GM10266 (cell line): ENCODE data around the gene CCDC60.

Experiments used
- DNase-seq: peaks from one replicate; pipeline ENCODE4 v3.0.0; 2012; ENCODE audit errors: extremely low spot score
- CTCF ChIP-seq: IDR thresholded peaks from 2 replicates; pipeline ENCODE4 v1.5.1; 2012; ENCODE audit warnings: mild to moderate bottlenecking, low read depth; ENCODE audit not compliant: control insufficient read depth, insufficient read depth; ENCODE audit errors: missing control alignments

The CCDC60 gene

GRCh38 chr12:119432949-119433348, 98.4 kb downstream of the CCDC60 start:
- no peak for DNase-seq
- TF ChIP-seq CTCF, result no peak

- no peak for TF ChIP-seq CTCF
- no peak for DNase-seq
These were observed 106.4 kb downstream of the CCDC60 start for GRCh38 chr12:119440803-119441360.

- DNase-seq, result peak; percentile 64
- peak; percentile 95 for TF ChIP-seq CTCF
These were observed 110.0 kb downstream of the CCDC60 start for GRCh38 chr12:119444462-119445044.

GRCh38 chr12:119446459-119446858, 111.9 kb downstream of the CCDC60 start:
- no peak for TF ChIP-seq CTCF
- DNase-seq, result no peak

- DNase-seq, result no peak
- TF ChIP-seq CTCF, result no peak
These were observed 112.6 kb downstream of the CCDC60 start for GRCh38 chr12:119447126-119447525.

GRCh38 chr12:119447618-119448017, 113.1 kb downstream of the CCDC60 start:
- no peak for DNase-seq
- no peak for TF ChIP-seq CTCF

GRCh38 chr12:119448611-119449131, 114.1 kb downstream of the CCDC60 start:
- TF ChIP-seq CTCF, result no peak
- DNase-seq, result no peak
